GM23338 (cell line): ENCODE results near the gene FN1. TPM values are rescaled to one million over a fixed set of nuclear protein-coding genes. Genes with fewer than 3 reads are reported as not detected.
"Not testable (repeated sequence)": the region's sequence is repeated elsewhere in the genome, so short reads cannot be mapped to it uniquely, and the experiment has no call there.

Experiments
- ATAC-seq: fragments of 200-7000 bp; cut with Tn5 transposase; 3 replicates; pipeline ENCODE4 v1.9.1; 2020
- DNase-seq: peaks from one replicate; pipeline ENCODE4 v3.0.0-alpha.2; 2015; ENCODE audit warnings: low spot score
- H2AFZ ChIP-seq: fragments of 200-600 bp; sonication (generic); 2 replicates; pipeline ENCODE4 v1.8.0; 2016; ENCODE audit warnings: antibody characterized with exemption, mild to moderate bottlenecking, moderate library complexity
- H3F3A ChIP-seq: fragments of 200-600 bp; sonication (generic); replicated peaks from 2 replicates; pipeline ENCODE4 v1.8.0; 2017; ENCODE audit warnings: antibody characterized with exemption, mixed run types, low read depth
- H3K27ac ChIP-seq: fragments of 200-600 bp; sonication (generic); 2 replicates; pipeline ENCODE4 v1.6.1; 2016; ENCODE audit warnings: low read depth
- H3K27me3 ChIP-seq: fragments of 200-600 bp; sonication (generic); 2 replicates; pipeline ENCODE4 v1.8.0; 2016; ENCODE audit warnings: mild to moderate bottlenecking, mixed run types, moderate library complexity; ENCODE audit not compliant: insufficient read depth
- H3K36me3 ChIP-seq: fragments of 200-600 bp; sonication (generic); 2 replicates; pipeline ENCODE4 v1.8.0; 2016; ENCODE audit warnings: mild to moderate bottlenecking; ENCODE audit not compliant: insufficient read depth
- H3K4me1 ChIP-seq: fragments of 200-600 bp; sonication (generic); 2 replicates; pipeline ENCODE4 v1.8.0; 2016; ENCODE audit warnings: mild to moderate bottlenecking, moderate library complexity; ENCODE audit not compliant: insufficient read depth
- H3K4me2 ChIP-seq: fragments of 200-600 bp; sonication (generic); 2 replicates; pipeline ENCODE4 v1.7.1; 2017; ENCODE audit warnings: mixed run types
- H3K4me3 ChIP-seq: fragments of 200-600 bp; sonication (generic); 2 replicates; pipeline ENCODE4 v1.6.1; 2016; ENCODE audit warnings: mixed run types
- H3K79me2 ChIP-seq: fragments of 200-600 bp; sonication (generic); replicated peaks from 2 replicates; pipeline ENCODE4 v1.8.0; 2017; ENCODE audit warnings: mild to moderate bottlenecking; ENCODE audit not compliant: insufficient read depth
- H3K9me2 ChIP-seq: fragments of 200-600 bp; sonication (generic); 2 replicates; pipeline ENCODE4 v1.8.0; 2017; ENCODE audit not compliant: insufficient read depth
- H4K20me1 ChIP-seq: fragments of 200-600 bp; sonication (generic); replicated peaks from 2 replicates; pipeline ENCODE4 v1.8.0; 2017; ENCODE audit warnings: mild to moderate bottlenecking; ENCODE audit not compliant: insufficient read depth
- H3K27ac Mint-ChIP-seq: 2 replicates; pipeline ENCODE4 v1.8.0; 2020; ENCODE audit warnings: inconsistent platforms, mild to moderate bottlenecking, moderate library complexity, mixed read lengths
- H3K27me3 Mint-ChIP-seq: 3 replicates; pipeline ENCODE4 v1.8.0; 2022; ENCODE audit warnings: low read depth, mild to moderate bottlenecking, moderate library complexity, mixed read lengths, inconsistent platforms; ENCODE audit not compliant: insufficient read depth, poor library complexity
- H3K36me3 Mint-ChIP-seq: 3 replicates; pipeline ENCODE4 v1.8.0; 2021; ENCODE audit warnings: low read depth, mild to moderate bottlenecking, inconsistent platforms, moderate library complexity, mixed read lengths
- H3K4me1 Mint-ChIP-seq: 3 replicates; pipeline ENCODE4 v1.8.0; 2020; ENCODE audit warnings: mild to moderate bottlenecking, inconsistent platforms, mixed read lengths
- H3K4me3 Mint-ChIP-seq: 3 replicates; pipeline ENCODE4 v1.8.0; 2021; ENCODE audit warnings: moderate library complexity, mild to moderate bottlenecking, inconsistent platforms, mixed read lengths
- H3K9me3 Mint-ChIP-seq: 3 replicates; pipeline ENCODE4 v1.8.0; 2020; ENCODE audit warnings: moderate library complexity, mild to moderate bottlenecking, inconsistent platforms, mixed read lengths
- CREB1 ChIP-seq: fragments of 250-450 bp; sonication (Bioruptor Pico); IDR thresholded peaks from 2 replicates; pipeline ENCODE4 v1.5.0; 2020; ENCODE audit warnings: low read depth, mild to moderate bottlenecking, moderate library complexity
- CTCF ChIP-seq, 2 experiments: fragments of 200-600 bp in 1 of 2; sonication (generic) in 1 of 2; conservative IDR thresholded peaks; 2 replicates each; pipeline versions ENCODE4 v1.5.1 to v1.6.1; 2016 to 2017; ENCODE audit warnings: antibody characterized with exemption in 2 of 2, low read depth in 2 of 2, mild to moderate bottlenecking in 2 of 2, moderate library complexity in 1 of 2
- EZH2 ChIP-seq: fragments of 200-600 bp; sonication (generic); IDR thresholded peaks from one replicate; pipeline ENCODE4 v1.8.0; 2017; ENCODE audit warnings: antibody characterized with exemption, mild to moderate bottlenecking, low read depth; ENCODE audit not compliant: unreplicated experiment
- EZH2phosphoT487 ChIP-seq: fragments of 200-600 bp; sonication (generic); IDR thresholded peaks from one replicate; pipeline ENCODE4 v1.8.1; 2018; ENCODE audit warnings: antibody characterized with exemption; ENCODE audit not compliant: unreplicated experiment
- JUNB ChIP-seq: IDR thresholded peaks from one replicate; pipeline ENCODE4 v1.6.1; 2016; ENCODE audit warnings: antibody characterized with exemption; ENCODE audit not compliant: unreplicated experiment
- NANOG ChIP-seq: IDR thresholded peaks from 2 replicates; pipeline ENCODE4 v1.6.1; 2016; ENCODE audit warnings: antibody characterized with exemption, borderline replicate concordance
- POLR2AphosphoS5 ChIP-seq: IDR thresholded peaks from 2 replicates; pipeline ENCODE4 v1.6.1; 2016; ENCODE audit warnings: antibody characterized with exemption, low read depth
- REST ChIP-seq: IDR thresholded peaks from one replicate; pipeline ENCODE4 v1.6.1; 2018; ENCODE audit warnings: antibody characterized with exemption; ENCODE audit not compliant: unreplicated experiment
- STAT1 ChIP-seq: IDR thresholded peaks from one replicate; pipeline ENCODE4 v1.6.1; 2016; ENCODE audit warnings: antibody characterized with exemption; ENCODE audit not compliant: unreplicated experiment
- ZNF331 ChIP-seq: fragments of 250-450 bp; sonication (Bioruptor Pico); IDR thresholded peaks from 2 replicates; pipeline ENCODE4 v1.5.0; 2020; ENCODE audit warnings: low read depth, mild to moderate bottlenecking, moderate library complexity
- polyA plus RNA-seq: library from polyadenylated mRNA; unstranded; fragments of >200 nt; fragmentation: Nextera tagmentation; extraction: Ambion mirVana; gene quantifications from 2 replicates; pipeline ENCODE4 v1.2.1, GENCODE V29; 2016
- total RNA-seq: library from RNA; depleted of rRNA; stranded (reverse); fragments of >200 nt; shearing (Covaris generic); gene quantifications from 2 replicates; pipeline ENCODE4 v1.2.3, GENCODE V29; 2014

Gene FN1
- total and polyA plus RNA-seq, 2 experiments from 2014 or later, result 79.6 to 255 TPM

GRCh38 chr2:215410932-215411285 lies 25.0 kb downstream of the FN1 start (continued):
- no peak for TF ChIP-seq EZH2
- TF ChIP-seq CTCF (conservative IDR thresholded peaks at IDR 0.05; ENCODE audit: low read depth in 2 of 2), result no peak
- TF ChIP-seq EZH2phosphoT487, result no peak
- TF ChIP-seq CREB1, result no peak
- TF ChIP-seq POLR2AphosphoS5, result no peak
- no peak for TF ChIP-seq JUNB
- TF ChIP-seq STAT1, result no peak
- no peak for TF ChIP-seq NANOG
- TF ChIP-seq REST, result no peak
- no peak for TF ChIP-seq ZNF331

- H3K79me2 ChIP-seq, H3K4me1 Mint-ChIP-seq, H3K27me3 ChIP-seq, H4K20me1 ChIP-seq, H2AFZ ChIP-seq, H3K4me2 ChIP-seq, H3K9me2 ChIP-seq, ATAC-seq, H3K4me3 Mint-ChIP-seq, DNase-seq, H3K9me3 Mint-ChIP-seq, H3K4me1 ChIP-seq, H3K27me3 Mint-ChIP-seq, H3K27ac ChIP-seq, H3K27ac Mint-ChIP-seq, H3K4me3 ChIP-seq, H3F3A ChIP-seq: not testable (repeated sequence)
- H3K36me3 ChIP-seq, result peaks cover 39% of the 10 kb centered on the region
- peaks cover 47% of the 10 kb centered on the region for H3K36me3 Mint-ChIP-seq
Observed at GRCh38 chr2:215410181-215410931, 25.5 kb downstream of the FN1 start.
